ENCODE results near the gene IFRD2. TPM values are rescaled to one million over a fixed set of nuclear protein-coding genes. Genes with fewer than 3 reads are reported as not detected.

Gene IFRD2
- total RNA-seq, 1 experiment from 2014 or later, result 111 TPM

- H3K4me3 ChIP-seq (ENCODE audit: low read depth in 2 of 2, low read length in 2 of 2), result peak overlapping the region; percentile 39 to 51; a peak in 3 of 4 replicates
- H3K4me1 ChIP-seq (ENCODE audit: control insufficient read depth, insufficient read depth, low read length), result peaks cover 9% of the 10 kb centered on the region
- BruUV-seq (replicated peaks), result no TSS peak
- TF ChIP-seq REST (IDR thresholded peaks at IDR 0.05; ENCODE audit: insufficient read depth in 1 of 2, low read depth in 2 of 2, low read length in 1 of 2), result no peak
- no peak for TF ChIP-seq SIN3A (IDR thresholded peaks at IDR 0.05; ENCODE audit: borderline replicate concordance, insufficient read depth, low read depth, low read length)
- TF ChIP-seq POLR2AphosphoS5 (IDR thresholded peaks at IDR 0.05; ENCODE audit: low read depth, low read length), result no peak
- no peak for TF ChIP-seq TCF7L2 (IDR thresholded peaks at IDR 0.05; ENCODE audit: low read depth, low read length)
- TF ChIP-seq CTCF (IDR thresholded peaks at IDR 0.05), result no peak
- intact Hi-C loops (cut with micrococcal nuclease; ENCODE audit: unreplicated experiment) (loop anchor here (10.0 kb wide), 1 partner anchor 66 kb away; the partner anchor contains the start of gene GNAT1), in situ Hi-C loops (cut with HindIII; ENCODE audit: low pct_unique_long_range_greater_than_20kb, low sequenced_read_pairs) (no loop called here)
- ChIA-PET POLR2A (no interaction called here), CTCF (no interaction called here)
- H3K27me3 ChIP-seq (ENCODE audit: control insufficient read depth, insufficient read depth, low read length), result no peaks in the 10 kb centered on the region
- H3K27ac ChIP-seq (ENCODE audit: low read length), result peak overlapping the region; percentile 72; the same call in 1 of the 2 replicates
- DNase-seq (ENCODE audit: low read depth, low spot score), result no peak
- H3K9me3 ChIP-seq (ENCODE audit: control insufficient read depth, insufficient read depth, low read depth, low read length), result no peaks in the 10 kb centered on the region
- H3K36me3 ChIP-seq (ENCODE audit: control insufficient read depth, insufficient read depth, low read length), result no peaks in the 10 kb centered on the region
- ATAC-seq, result no peak
These were observed 31.2 kb downstream of the IFRD2 start for GRCh38 chr3:50260942-50261441.

DNA sequence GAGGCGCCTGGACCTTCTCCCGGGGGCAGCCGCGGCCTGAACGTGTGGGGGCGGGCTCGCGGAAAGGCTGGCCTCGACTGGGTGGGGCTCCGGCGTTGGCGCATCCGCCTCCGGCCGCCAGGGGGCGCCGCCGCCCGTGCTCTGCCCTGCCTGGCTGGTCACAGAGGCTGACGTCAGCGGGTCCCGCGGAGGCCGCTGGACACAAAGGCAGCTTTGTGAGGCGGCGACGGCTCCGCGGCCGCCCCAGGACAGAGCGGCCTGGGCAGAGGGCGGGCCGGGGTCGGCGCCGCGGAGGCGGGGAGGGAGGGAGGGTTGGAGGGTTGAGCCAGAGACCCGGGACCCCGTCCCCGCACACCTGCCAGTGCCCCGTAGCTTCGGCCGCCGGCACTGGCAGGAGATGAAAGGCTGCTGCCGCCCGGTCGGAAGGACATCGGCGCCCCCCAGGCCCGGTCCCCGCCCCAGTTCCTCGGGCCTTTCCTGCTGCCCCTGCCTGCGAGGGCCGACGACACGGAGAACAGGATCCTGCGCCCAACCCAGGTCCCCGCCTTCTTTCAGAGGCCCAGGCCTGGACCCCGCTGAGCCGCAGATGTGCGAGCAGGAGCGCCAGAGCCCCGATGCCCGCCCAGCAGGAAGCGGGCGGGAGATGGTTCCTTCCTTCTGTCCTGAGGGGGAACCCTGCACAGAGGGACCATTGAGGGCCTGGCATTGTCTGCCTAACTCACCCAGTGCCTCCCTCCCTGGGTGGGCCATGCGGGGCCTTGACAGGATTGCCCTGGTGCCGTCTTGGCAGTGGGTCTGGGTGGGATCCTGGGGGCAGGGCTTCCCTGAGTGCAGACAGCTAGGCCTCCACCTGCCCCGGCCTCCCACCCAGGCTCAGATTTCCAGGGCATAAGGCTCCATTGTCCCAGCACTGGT lies 31.9 kb downstream of the IFRD2 start:
- ATAC-seq (peak; percentile 94), DNase-seq (ENCODE audit: low read depth, low spot score) (no peak)
- Histone ChIP-seq H3K4me3 (ENCODE audit: low read depth in 2 of 2, low read length in 2 of 2) (peak overlapping the region; percentile 39 to 51), H3K36me3 (ENCODE audit: control insufficient read depth, insufficient read depth, low read length) (no peaks in the 10 kb centered on the region), H3K27ac (ENCODE audit: low read length) (peak overlapping the region; percentile 72), H3K9me3 (ENCODE audit: control insufficient read depth, insufficient read depth, low read depth, low read length) (no peaks in the 10 kb centered on the region), H3K27me3 (ENCODE audit: control insufficient read depth, insufficient read depth, low read length) (no peaks in the 10 kb centered on the region), H3K4me1 (ENCODE audit: control insufficient read depth, insufficient read depth, low read length) (peaks cover 9% of the 10 kb centered on the region)
- POLR2A ChIA-PET, result no interaction called here
- TF ChIP-seq CTCF (IDR thresholded peaks at IDR 0.05) (peak; percentile 97), REST (IDR thresholded peaks at IDR 0.05; ENCODE audit: insufficient read depth in 1 of 2, low read depth in 2 of 2, low read length in 1 of 2) (no peak), TCF7L2 (IDR thresholded peaks at IDR 0.05; ENCODE audit: low read depth, low read length) (peak; percentile 98), SIN3A (IDR thresholded peaks at IDR 0.05; ENCODE audit: borderline replicate concordance, insufficient read depth, low read depth, low read length) (peak; percentile 69; the same call in 1 of the 2 replicates), POLR2AphosphoS5 (IDR thresholded peaks at IDR 0.05; ENCODE audit: low read depth, low read length) (peak; percentile 81)
- intact Hi-C loops (cut with micrococcal nuclease; ENCODE audit: unreplicated experiment) (loop anchor here (10.0 kb wide), 1 partner anchor 65 kb away; the partner anchor contains the start of gene GNAT1), in situ Hi-C loops (cut with HindIII; ENCODE audit: low pct_unique_long_range_greater_than_20kb, low sequenced_read_pairs) (no loop called here)
- no TSS peak for BruUV-seq (replicated peaks)
- CTCF ChIA-PET, result interaction anchor here (0.5 to 1.2 kb wide), 5 partner anchors 11 to 327 kb away, joined by 3 to 4 read pairs (median 3); partner anchors contain the start of genes HYAL3 and NAA80

Measured in Panc1 (cell line).